Measurements from ENCODE around the gene FTCD. TPM values are rescaled to one million over a fixed set of nuclear protein-coding genes. Genes with fewer than 3 reads are reported as not detected.

Gene FTCD
- total RNA-seq, 6 experiments from 2014 or later: 141 to 668 (median 417) TPM

- WGBS (ENCODE audit: insufficient coverage, low coverage, low lambda C conversion rate, missing lambda C conversion rate): 96% methylated on average over 5 of the region's 20 CpGs
- Histone ChIP-seq H3K27ac (no peak overlapping the region), H3K4me1 (no peaks in the 10 kb centered on the region), H3K9me3 (no peaks in the 10 kb centered on the region), H3K36me3 (peaks cover 0 to 87% (median 11%) of the 10 kb centered on the region in 4 donors), H3K4me3 (no peak overlapping the region), H3K27me3 (no peaks in the 10 kb centered on the region)
- ATAC-seq: no peak
- intact Hi-C loops (cut with DNase I): no loop called here
- no peak for TF ChIP-seq CTCF (IDR thresholded peaks at IDR 0.05)
- TF ChIP-seq POLR2A (IDR thresholded peaks at IDR 0.05): no peak
- DNase-seq: no peak
These were observed 40.3 kb upstream of the FTCD start for GRCh38 chr21:46195595-46196195.

GRCh38 chr21:46194374-46195334 lies 39.3 kb upstream of the FTCD start:
- 100% methylated on average over 1 of the region's 34 CpGs for WGBS (ENCODE audit: insufficient coverage, low coverage, low lambda C conversion rate, missing lambda C conversion rate)

GRCh38 chr21:46193829-46194373 lies 38.5 kb upstream of the FTCD start:
- intact Hi-C loops (cut with DNase I): no loop called here
- 100% methylated on average over 2 of the region's 10 CpGs for WGBS (ENCODE audit: insufficient coverage, low coverage, low lambda C conversion rate, missing lambda C conversion rate)
- Histone ChIP-seq H3K4me1 (no peaks in the 10 kb centered on the region), H3K36me3 (peaks cover 0 to 80% (median 11%) of the 10 kb centered on the region in 4 donors), H3K9me3 (no peaks in the 10 kb centered on the region), H3K4me3 (no peak overlapping the region), H3K27me3 (no peaks in the 10 kb centered on the region), H3K27ac (no peak overlapping the region)
- DNase-seq (no peak), ATAC-seq (no peak)
- no peak for TF ChIP-seq CTCF (IDR thresholded peaks at IDR 0.05)
- no peak for TF ChIP-seq POLR2A (IDR thresholded peaks at IDR 0.05)

More at GRCh38 chr21:46194374-46195334, 39.3 kb upstream of the FTCD start:
- H3K4me1 ChIP-seq: no peaks in the 10 kb centered on the region
- ATAC-seq (peak in 1 of 4 donors; percentile 10), DNase-seq (no peak)
- H3K9me3 ChIP-seq: no peaks in the 10 kb centered on the region
- intact Hi-C loops (cut with DNase I): no loop called here
- H3K36me3 ChIP-seq: peaks cover 0 to 85% (median 11%) of the 10 kb centered on the region in 4 donors
- no peak overlapping the region for H3K4me3 ChIP-seq
- H3K27me3 ChIP-seq: no peaks in the 10 kb centered on the region
- no peak overlapping the region for H3K27ac ChIP-seq
- no peak for TF ChIP-seq CTCF (IDR thresholded peaks at IDR 0.05)
- no peak for TF ChIP-seq POLR2A (IDR thresholded peaks at IDR 0.05)

DNA sequence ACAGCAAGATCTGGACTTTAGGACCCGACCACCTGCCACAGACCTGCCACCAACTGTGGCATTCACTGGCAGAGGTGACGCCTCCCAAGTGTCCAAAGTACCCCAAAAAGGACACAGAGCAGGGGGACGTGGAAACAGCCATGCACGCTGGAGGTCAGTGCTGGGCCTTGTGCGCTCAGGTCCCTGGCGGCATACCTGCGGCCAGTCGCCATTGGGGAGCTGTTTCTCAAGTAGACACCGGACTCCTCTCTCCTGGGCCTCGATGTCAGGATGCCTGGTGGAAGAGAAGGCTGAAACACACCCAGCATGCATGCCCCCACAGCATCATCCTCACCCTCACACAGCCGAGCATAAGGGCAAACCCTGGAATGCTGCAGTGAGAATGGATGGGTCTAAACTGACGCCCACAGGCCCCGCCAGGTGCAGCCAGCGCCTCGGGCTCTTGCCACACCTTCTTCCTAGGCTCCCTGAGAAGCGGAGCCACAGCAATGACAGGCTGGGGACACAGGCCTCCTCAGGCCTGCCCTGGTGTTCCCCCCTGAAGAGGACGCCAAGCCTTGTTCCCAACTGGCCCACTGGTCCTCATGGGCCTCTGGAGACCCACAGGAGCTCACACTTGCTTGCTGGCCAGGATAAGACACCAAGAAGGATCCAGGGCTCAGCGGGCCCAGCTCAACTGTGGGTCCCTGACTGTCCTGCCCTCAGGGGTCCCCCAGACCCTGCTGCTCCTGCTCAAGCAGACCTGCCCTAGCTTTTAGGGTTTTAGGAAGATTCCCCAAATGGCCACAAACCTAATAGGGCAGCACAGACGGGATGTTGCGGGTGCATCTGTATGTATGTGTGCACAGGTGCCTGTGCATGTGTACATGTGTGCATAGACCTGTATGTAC lies 36.6 kb upstream of the FTCD start:
- DNase-seq (no peak), ATAC-seq (no peak)
- H3K9me3 ChIP-seq: no peaks in the 10 kb centered on the region
- 80% methylated on average over 1 of the region's 20 CpGs for WGBS (ENCODE audit: insufficient coverage, low coverage, low lambda C conversion rate, missing lambda C conversion rate)
- intact Hi-C loops (cut with DNase I): no loop called here
- no peaks in the 10 kb centered on the region for H3K4me1 ChIP-seq
- TF ChIP-seq CTCF (IDR thresholded peaks at IDR 0.05) (no peak), POLR2A (IDR thresholded peaks at IDR 0.05) (no peak)
- peaks cover 0 to 69% (median 11%) of the 10 kb centered on the region in 4 donors for H3K36me3 ChIP-seq
- H3K4me3 ChIP-seq: no peak overlapping the region
- H3K27me3 ChIP-seq: no peaks in the 10 kb centered on the region
- H3K27ac ChIP-seq: no peak overlapping the region

Data from right lobe of liver (tissue), 6 donors.